WTC11 (cell line): ENCODE results near the gene NEK3. TPM values are rescaled to one million over a fixed set of nuclear protein-coding genes. Genes with fewer than 3 reads are reported as not detected.
A peak's percentile ranks its signal among the peaks of the same experiment; 100 is the strongest.

Experiments used
- ATAC-seq: fragments of 200-7000 bp; cut with Tn5 transposase; 2 replicates; pipeline ENCODE4 v1.10.0; 2021; ENCODE audit warnings: mild to moderate bottlenecking, moderate library complexity
- CTCF ChIA-PET: fragments of 300-600 bp; sonication (Branson Sonifier 250); formaldehyde crosslinking; loops from one replicate; lab custom pipeline; 2021; ENCODE audit warnings: antibody characterized with exemption; lab: Charles Lee
- POLR2A ChIA-PET: fragments of 350-600 bp; sonication (Branson Sonifier 250); formaldehyde crosslinking; loops from one replicate; lab custom pipeline; 2021; ENCODE audit warnings: antibody characterized with exemption; lab: Charles Lee
- DNase-seq: peaks from one replicate; pipeline ENCODE4 v3.0.0; 2021; ENCODE audit warnings: low spot score
- H3K27ac Mint-ChIP-seq: 2 replicates; pipeline ENCODE4 v1.8.0; 2021; ENCODE audit warnings: mixed read lengths
- H3K27me3 Mint-ChIP-seq: 2 replicates; pipeline ENCODE4 v1.8.0; 2021; ENCODE audit warnings: low read depth, mild to moderate bottlenecking, moderate library complexity, mixed read lengths
- H3K36me3 Mint-ChIP-seq: 2 replicates; pipeline ENCODE4 v1.8.0; 2021; ENCODE audit warnings: mixed read lengths
- H3K4me1 Mint-ChIP-seq: 2 replicates; pipeline ENCODE4 v1.8.0; 2022; ENCODE audit warnings: mixed read lengths
- H3K4me3 Mint-ChIP-seq: 2 replicates; pipeline ENCODE4 v1.8.0; 2021; ENCODE audit warnings: mild to moderate bottlenecking, moderate library complexity, mixed read lengths
- H3K9me3 Mint-ChIP-seq: 2 replicates; pipeline ENCODE4 v1.8.0; 2021; ENCODE audit warnings: mixed read lengths
- CDX4 ChIP-seq: fragments of 250-450 bp; sonication (Bioruptor Pico); IDR thresholded peaks from 2 replicates; pipeline ENCODE4 v1.9.0; 2021; ENCODE audit warnings: moderate library complexity, mild to moderate bottlenecking, inconsistent platforms, borderline replicate concordance
- CREB1 ChIP-seq: sonication (generic); formaldehyde crosslinking; IDR thresholded peaks from 2 replicates; pipeline ENCODE4 v1.8.0; 2023; ENCODE audit warnings: mild to moderate bottlenecking, missing genetic modification reagents
- CTCF ChIP-seq: fragments of 200-600 bp; IDR thresholded peaks from 2 replicates; pipeline ENCODE4 v1.8.0; 2022; ENCODE audit warnings: antibody characterized with exemption
- ESRRA ChIP-seq: sonication (generic); formaldehyde crosslinking; IDR thresholded peaks from 2 replicates; pipeline ENCODE4 v1.8.1; 2022; ENCODE audit warnings: mild to moderate bottlenecking, missing genetic modification reagents, borderline replicate concordance
- ETV6 ChIP-seq: sonication (generic); formaldehyde crosslinking; IDR thresholded peaks from 2 replicates; pipeline ENCODE4 v1.8.1; 2022; ENCODE audit warnings: mild to moderate bottlenecking, missing genetic modification reagents
- FOXK1 ChIP-seq: sonication (generic); formaldehyde crosslinking; IDR thresholded peaks from 2 replicates; pipeline ENCODE4 v1.8.0; 2022; ENCODE audit warnings: mild to moderate bottlenecking, moderate library complexity, missing genetic modification reagents
- FOXP1 ChIP-seq: sonication (generic); formaldehyde crosslinking; IDR thresholded peaks from 2 replicates; pipeline ENCODE4 v1.8.0; 2022; ENCODE audit warnings: missing genetic modification reagents, mild to moderate bottlenecking, moderate library complexity, borderline replicate concordance
- HMGA2 ChIP-seq: fragments of 250-450 bp; sonication (Bioruptor Pico); IDR thresholded peaks from 2 replicates; pipeline ENCODE4 v1.4.0; 2021; ENCODE audit warnings: mild to moderate bottlenecking, moderate library complexity
- IRF2 ChIP-seq: sonication (generic); formaldehyde crosslinking; IDR thresholded peaks from 2 replicates; pipeline ENCODE4 v1.8.0; 2022; ENCODE audit warnings: low read depth, missing genetic modification reagents, borderline replicate concordance
- JUN ChIP-seq: sonication (generic); formaldehyde crosslinking; IDR thresholded peaks from 2 replicates; pipeline ENCODE4 v1.8.0; 2023; ENCODE audit warnings: mild to moderate bottlenecking, missing genetic modification reagents
- MXD4 ChIP-seq: fragments of 250-450 bp; sonication (Bioruptor Pico); IDR thresholded peaks from 2 replicates; pipeline ENCODE4 v1.8.0; 2021; ENCODE audit warnings: mild to moderate bottlenecking, moderate library complexity, borderline replicate concordance
- NFE2L1 ChIP-seq: sonication (generic); formaldehyde crosslinking; IDR thresholded peaks from 2 replicates; pipeline ENCODE4 v1.8.1; 2023; ENCODE audit warnings: missing genetic modification reagents
- NR1H2 ChIP-seq: sonication (generic); formaldehyde crosslinking; IDR thresholded peaks from 2 replicates; pipeline ENCODE4 v1.9.0; 2021; ENCODE audit warnings: mild to moderate bottlenecking, moderate library complexity, missing genetic modification reagents
- OVOL2 ChIP-seq: fragments of 250-450 bp; sonication (Bioruptor Pico); IDR thresholded peaks from 2 replicates; pipeline ENCODE4 v1.9.0; 2021; ENCODE audit warnings: mild to moderate bottlenecking, borderline replicate concordance
- PRRX2 ChIP-seq: fragments of 250-450 bp; sonication (Bioruptor Pico); IDR thresholded peaks from 2 replicates; pipeline ENCODE4 v1.8.0; 2021; ENCODE audit warnings: mild to moderate bottlenecking
- SMAD3 ChIP-seq: sonication (generic); formaldehyde crosslinking; IDR thresholded peaks from 2 replicates; pipeline ENCODE4 v1.8.0; 2022; ENCODE audit warnings: missing genetic modification reagents, mild to moderate bottlenecking, borderline replicate concordance
- SP1 ChIP-seq: sonication (generic); formaldehyde crosslinking; conservative IDR thresholded peaks from 2 replicates; pipeline ENCODE4 v1.8.1; 2022; ENCODE audit warnings: missing genetic modification reagents
- TCF7 ChIP-seq: sonication (generic); formaldehyde crosslinking; IDR thresholded peaks from 2 replicates; pipeline ENCODE4 v1.8.0; 2022; ENCODE audit warnings: mild to moderate bottlenecking, low read depth, missing genetic modification reagents, moderate library complexity
- TEAD1 ChIP-seq: sonication (generic); formaldehyde crosslinking; IDR thresholded peaks from 2 replicates; pipeline ENCODE4 v1.8.0; 2022; ENCODE audit warnings: mild to moderate bottlenecking, missing genetic modification reagents
- TEAD4 ChIP-seq: sonication (generic); formaldehyde crosslinking; IDR thresholded peaks from 2 replicates; pipeline ENCODE4 v1.8.0; 2022; ENCODE audit warnings: mild to moderate bottlenecking, missing genetic modification reagents
- TP53 ChIP-seq: sonication (generic); formaldehyde crosslinking; IDR thresholded peaks from 2 replicates; pipeline ENCODE4 v1.8.1; 2023; ENCODE audit warnings: mild to moderate bottlenecking, missing genetic modification reagents
- ZBTB21 ChIP-seq: sonication (generic); formaldehyde crosslinking; IDR thresholded peaks from 2 replicates; pipeline ENCODE4 v1.8.1; 2023; ENCODE audit warnings: mild to moderate bottlenecking, missing genetic modification reagents, borderline replicate concordance
- ZNF121 ChIP-seq: sonication (generic); formaldehyde crosslinking; IDR thresholded peaks from 2 replicates; pipeline ENCODE4 v1.8.0; 2023; ENCODE audit warnings: missing genetic modification reagents
- ZNF138 ChIP-seq: sonication (generic); formaldehyde crosslinking; conservative IDR thresholded peaks from 2 replicates; pipeline ENCODE4 v1.8.1; 2022; ENCODE audit warnings: mild to moderate bottlenecking, moderate library complexity, missing genetic modification reagents
- total RNA-seq: library from RNA; stranded (reverse); gene quantifications from 3 replicates; pipeline ENCODE4 v1.2.3, GENCODE V29; 2021
- TF ChIP-seq, protein P1 (sequence below): sonication (generic); formaldehyde crosslinking; IDR thresholded peaks from 2 replicates; pipeline ENCODE4 v1.8.1; 2023; ENCODE audit warnings: mild to moderate bottlenecking, missing genetic modification reagents
- TF ChIP-seq, protein P2 (sequence below): sonication (generic); formaldehyde crosslinking; IDR thresholded peaks from 2 replicates; pipeline ENCODE4 v1.8.0; 2022; ENCODE audit warnings: mild to moderate bottlenecking, missing genetic modification reagents

The NEK3 gene
- total RNA-seq, 1 experiment from 2014 or later = 33.3 TPM

- TF ChIP-seq TEAD1 (no peak), JUN (CRISPR knock-in tag) (no peak), ZNF138 (no peak), ZNF121 (CRISPR knock-in tag) (no peak), TEAD4 (CRISPR knock-in tag) (no peak), IRF2 (CRISPR knock-in tag) (no peak), TCF7 (no peak), OVOL2 (CRISPR knock-in tag) (no peak), TP53 (CRISPR knock-in tag) (no peak), CTCF (no peak), FOXK1 (CRISPR knock-in tag) (no peak), HMGA2 (no peak), ESRRA (CRISPR knock-in tag) (no peak), CREB1 (CRISPR knock-in tag) (no peak), MXD4 (CRISPR knock-in tag) (no peak)
- TF ChIP-seq, protein P1, sequence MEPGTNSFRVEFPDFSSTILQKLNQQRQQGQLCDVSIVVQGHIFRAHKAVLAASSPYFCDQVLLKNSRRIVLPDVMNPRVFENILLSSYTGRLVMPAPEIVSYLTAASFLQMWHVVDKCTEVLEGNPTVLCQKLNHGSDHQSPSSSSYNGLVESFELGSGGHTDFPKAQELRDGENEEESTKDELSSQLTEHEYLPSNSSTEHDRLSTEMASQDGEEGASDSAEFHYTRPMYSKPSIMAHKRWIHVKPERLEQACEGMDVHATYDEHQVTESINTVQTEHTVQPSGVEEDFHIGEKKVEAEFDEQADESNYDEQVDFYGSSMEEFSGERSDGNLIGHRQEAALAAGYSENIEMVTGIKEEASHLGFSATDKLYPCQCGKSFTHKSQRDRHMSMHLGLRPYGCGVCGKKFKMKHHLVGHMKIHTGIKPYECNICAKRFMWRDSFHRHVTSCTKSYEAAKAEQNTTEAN (CRISPR knock-in tag) = no peak
- H3K4me1 Mint-ChIP-seq = peaks cover 12% of the 10 kb centered on the region
- ChIA-PET CTCF (interaction anchor here (1.7 kb wide), 1 partner anchor 15 kb away, joined by 5 read pairs; no protein-coding TSS in a partner anchor), POLR2A (no interaction called here)
- H3K4me3 Mint-ChIP-seq = no peak overlapping the region
- DNase-seq (no peak), ATAC-seq (no peak)
- H3K36me3 Mint-ChIP-seq = peaks cover 20% of the 10 kb centered on the region
- H3K27ac Mint-ChIP-seq = no peak overlapping the region
- peaks cover 25% of the 10 kb centered on the region for H3K9me3 Mint-ChIP-seq
- no peaks in the 10 kb centered on the region; the same call in none of the 2 replicates for H3K27me3 Mint-ChIP-seq
Observed at GRCh38 chr13:52112591-52112990, 46.8 kb downstream of the NEK3 start.

- peaks cover 25% of the 10 kb centered on the region for H3K9me3 Mint-ChIP-seq
- TF ChIP-seq TEAD1 (no peak), CDX4 (CRISPR knock-in tag) (no peak), NFE2L1 (CRISPR knock-in tag) (no peak), ZBTB21 (CRISPR knock-in tag) (no peak), NR1H2 (CRISPR knock-in tag) (no peak), FOXP1 (CRISPR knock-in tag) (no peak), ESRRA (CRISPR knock-in tag) (no peak), SMAD3 (CRISPR knock-in tag) (no peak), TP53 (CRISPR knock-in tag) (no peak), ZNF121 (CRISPR knock-in tag) (no peak), PRRX2 (CRISPR knock-in tag) (no peak), SP1 (CRISPR knock-in tag) (no peak), ETV6 (CRISPR knock-in tag) (no peak)
- TF ChIP-seq, protein P2, sequence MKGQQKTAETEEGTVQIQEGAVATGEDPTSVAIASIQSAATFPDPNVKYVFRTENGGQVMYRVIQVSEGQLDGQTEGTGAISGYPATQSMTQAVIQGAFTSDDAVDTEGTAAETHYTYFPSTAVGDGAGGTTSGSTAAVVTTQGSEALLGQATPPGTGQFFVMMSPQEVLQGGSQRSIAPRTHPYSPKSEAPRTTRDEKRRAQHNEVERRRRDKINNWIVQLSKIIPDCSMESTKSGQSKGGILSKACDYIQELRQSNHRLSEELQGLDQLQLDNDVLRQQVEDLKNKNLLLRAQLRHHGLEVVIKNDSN = no peak
- CTCF ChIA-PET = no interaction called here
- H3K27ac Mint-ChIP-seq = peak overlapping the region; percentile 33; the same call in 1 of the 2 replicates
- H3K4me1 Mint-ChIP-seq = peaks cover 11% of the 10 kb centered on the region
- peak; percentile 82 for ATAC-seq
- POLR2A ChIA-PET = no interaction called here
- no peaks in the 10 kb centered on the region; the same call in none of the 2 replicates for H3K27me3 Mint-ChIP-seq
- peaks cover 20% of the 10 kb centered on the region for H3K36me3 Mint-ChIP-seq
- no peak for DNase-seq
- H3K4me3 Mint-ChIP-seq = no peak overlapping the region
Observed at GRCh38 chr13:52109116-52109670, 50.2 kb downstream of the NEK3 start.
